BE2C (cell line): ENCODE data around the gene ADAMTS2.

Source experiments
- DNase-seq: peaks from one replicate; pipeline ENCODE4 v3.0.0-alpha.2; 2020
- H3K27me3 ChIP-seq: fragments of 250-450 bp; sonication (Bioruptor Pico); 2 replicates; pipeline ENCODE4 v1.5.1; 2020; ENCODE audit warnings: mild to moderate bottlenecking
- H3K36me3 ChIP-seq: fragments of 250-450 bp; sonication (Bioruptor Pico); 2 replicates; pipeline ENCODE4 v1.5.1; 2020; ENCODE audit warnings: mild to moderate bottlenecking
- H3K4me1 ChIP-seq: fragments of 250-450 bp; sonication (Bioruptor Pico); 2 replicates; pipeline ENCODE4 v1.5.1; 2020
- H3K4me3 ChIP-seq: 2 replicates; pipeline ENCODE4 v1.5.1; 2011; ENCODE audit warnings: low read depth, low read length
- H3K9me3 ChIP-seq: fragments of 250-450 bp; sonication (Bioruptor Pico); 2 replicates; pipeline ENCODE4 v1.5.1; 2020
- TF ChIP-seq, protein P1 (sequence below): IDR thresholded peaks from 2 replicates; pipeline ENCODE4 v1.5.1; 2012; ENCODE audit warnings: mild to moderate bottlenecking, low read depth, low read length

ADAMTS2 gene

DNA sequence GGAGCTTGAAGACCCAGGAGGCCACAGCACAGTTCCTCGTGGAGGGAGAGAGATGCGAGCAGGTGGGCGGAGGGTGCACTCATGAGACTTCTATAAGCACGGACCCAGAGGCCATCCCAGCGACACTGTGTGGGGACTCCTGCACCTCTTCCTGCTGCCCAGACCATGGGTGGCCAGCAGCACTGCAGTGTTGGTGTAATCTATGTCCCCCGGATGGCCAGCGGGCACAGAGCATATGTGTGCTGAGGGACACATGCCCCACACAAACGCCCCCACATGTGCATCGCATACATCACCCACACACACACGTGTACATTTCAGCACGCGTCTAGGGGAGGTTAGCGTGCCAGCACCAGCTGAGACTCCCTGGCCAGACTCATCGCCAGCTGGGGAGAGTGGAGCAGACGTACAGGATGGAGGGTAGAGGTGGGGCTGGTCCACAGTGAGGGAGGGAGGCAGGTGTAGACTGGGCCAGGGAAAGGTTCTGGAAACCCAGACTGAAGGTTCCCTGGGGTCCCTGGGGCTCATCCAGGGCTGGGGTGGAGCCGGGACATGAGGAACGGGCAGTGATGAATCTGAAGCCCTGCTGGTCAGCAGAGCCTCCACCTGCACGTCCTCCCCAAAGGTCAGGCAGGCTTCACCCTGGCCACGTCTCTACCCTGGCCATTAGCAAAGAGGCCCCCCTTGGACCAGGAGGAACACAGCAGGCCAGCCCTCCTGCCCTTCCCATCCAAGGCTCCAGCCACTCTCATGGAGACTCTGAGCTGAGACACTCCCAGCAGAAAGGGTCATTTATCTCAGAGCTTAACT, 27.6 kb downstream of the ADAMTS2 start:
- Histone ChIP-seq H3K36me3 (no peaks in the 10 kb centered on the region), H3K9me3 (no peaks in the 10 kb centered on the region)
- TF ChIP-seq, protein P1, sequence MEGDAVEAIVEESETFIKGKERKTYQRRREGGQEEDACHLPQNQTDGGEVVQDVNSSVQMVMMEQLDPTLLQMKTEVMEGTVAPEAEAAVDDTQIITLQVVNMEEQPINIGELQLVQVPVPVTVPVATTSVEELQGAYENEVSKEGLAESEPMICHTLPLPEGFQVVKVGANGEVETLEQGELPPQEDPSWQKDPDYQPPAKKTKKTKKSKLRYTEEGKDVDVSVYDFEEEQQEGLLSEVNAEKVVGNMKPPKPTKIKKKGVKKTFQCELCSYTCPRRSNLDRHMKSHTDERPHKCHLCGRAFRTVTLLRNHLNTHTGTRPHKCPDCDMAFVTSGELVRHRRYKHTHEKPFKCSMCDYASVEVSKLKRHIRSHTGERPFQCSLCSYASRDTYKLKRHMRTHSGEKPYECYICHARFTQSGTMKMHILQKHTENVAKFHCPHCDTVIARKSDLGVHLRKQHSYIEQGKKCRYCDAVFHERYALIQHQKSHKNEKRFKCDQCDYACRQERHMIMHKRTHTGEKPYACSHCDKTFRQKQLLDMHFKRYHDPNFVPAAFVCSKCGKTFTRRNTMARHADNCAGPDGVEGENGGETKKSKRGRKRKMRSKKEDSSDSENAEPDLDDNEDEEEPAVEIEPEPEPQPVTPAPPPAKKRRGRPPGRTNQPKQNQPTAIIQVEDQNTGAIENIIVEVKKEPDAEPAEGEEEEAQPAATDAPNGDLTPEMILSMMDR = no peak

DNA sequence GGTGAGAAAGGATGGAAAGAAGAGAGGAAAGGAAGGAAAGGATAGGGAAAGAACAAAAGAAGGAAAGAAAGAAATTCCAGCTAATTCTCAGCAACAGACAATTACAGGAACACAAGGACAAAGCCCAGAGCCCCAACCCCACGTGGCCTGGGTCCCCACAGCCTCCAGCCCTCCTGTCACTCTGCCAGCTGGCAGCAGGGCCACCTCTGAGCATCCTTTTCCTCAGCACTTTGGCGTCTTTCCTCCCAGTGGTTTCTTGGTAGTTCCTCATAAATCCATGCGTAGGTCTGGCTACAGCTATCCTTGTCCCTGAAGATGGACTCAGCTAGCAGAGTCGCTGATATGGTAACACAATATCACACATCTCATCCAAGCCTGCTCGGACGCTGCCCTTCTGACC, 28.3 kb downstream of the ADAMTS2 start:
- peak; percentile 0 for DNase-seq
- Histone ChIP-seq H3K4me1 (no peaks in the 10 kb centered on the region), H3K36me3 (no peaks in the 10 kb centered on the region), H3K4me3 (no peak overlapping the region), H3K27me3 (no peaks in the 10 kb centered on the region), H3K9me3 (no peaks in the 10 kb centered on the region)
- TF ChIP-seq, protein P1 = no peak

More for the DNA sequence above, 27.6 kb downstream of the ADAMTS2 start:
- DNase-seq = peak; percentile 3
- Histone ChIP-seq H3K27me3 (no peaks in the 10 kb centered on the region), H3K4me3 (no peak overlapping the region), H3K4me1 (no peaks in the 10 kb centered on the region)

DNA sequence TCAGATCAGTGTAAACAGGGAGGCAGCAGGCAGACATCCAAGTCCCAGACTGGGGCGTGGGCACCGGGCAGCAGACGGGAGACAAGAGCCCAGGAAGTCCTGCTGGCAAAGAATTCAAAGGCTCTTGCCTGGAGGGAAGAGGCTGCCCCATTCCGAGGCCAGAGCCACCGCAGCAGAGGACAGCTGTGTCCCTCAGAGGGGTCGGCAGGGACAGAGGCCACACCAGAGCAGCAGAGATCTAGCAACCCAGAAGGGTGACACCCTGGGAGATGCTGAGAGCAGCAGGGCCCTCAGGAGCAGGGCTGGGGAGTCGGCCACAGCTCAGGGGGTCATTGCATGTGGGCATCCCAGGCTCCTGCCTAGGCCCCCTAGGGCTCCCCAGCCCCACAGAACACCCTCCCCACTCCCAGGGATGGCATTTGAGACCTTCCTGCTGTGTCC, 29.1 kb downstream of the ADAMTS2 start:
- Histone ChIP-seq H3K27me3 (no peaks in the 10 kb centered on the region), H3K9me3 (no peaks in the 10 kb centered on the region), H3K4me1 (no peaks in the 10 kb centered on the region), H3K36me3 (no peaks in the 10 kb centered on the region), H3K4me3 (no peak overlapping the region)
- TF ChIP-seq, protein P1 = no peak
- peak; percentile 2 for DNase-seq

DNA sequence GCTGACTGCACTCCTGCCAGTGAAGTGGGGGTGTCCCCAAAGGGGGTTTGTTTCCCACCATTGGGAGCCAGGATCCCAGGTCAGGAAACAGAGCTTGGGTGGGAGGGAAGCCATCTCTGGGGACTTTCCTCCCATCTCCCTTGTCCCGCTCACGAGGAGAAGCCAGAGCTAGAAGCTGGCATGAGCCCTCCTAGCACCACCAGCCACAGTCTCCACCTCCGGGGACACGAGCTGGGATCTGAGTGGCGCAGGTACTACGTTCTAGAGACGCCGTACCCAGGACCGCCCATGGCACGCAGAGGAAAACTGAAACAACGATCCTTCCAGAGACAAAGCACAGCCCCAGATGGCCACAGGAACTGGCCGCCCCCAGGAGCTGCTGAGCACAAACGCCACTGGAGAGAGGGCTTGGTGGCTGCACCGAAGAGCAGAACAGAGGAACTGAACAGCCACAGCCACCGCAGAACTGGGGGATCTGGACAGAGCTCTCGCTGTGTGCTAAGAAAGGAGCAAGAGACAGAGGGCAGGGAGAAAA, 29.8 kb downstream of the ADAMTS2 start:
- no peaks in the 10 kb centered on the region for H3K4me1 ChIP-seq
- DNase-seq = no peak
- H3K36me3 ChIP-seq = no peaks in the 10 kb centered on the region
- H3K4me3 ChIP-seq = no peak overlapping the region
- H3K27me3 ChIP-seq = no peaks in the 10 kb centered on the region
- no peaks in the 10 kb centered on the region for H3K9me3 ChIP-seq
- TF ChIP-seq, protein P1 = no peak

DNA sequence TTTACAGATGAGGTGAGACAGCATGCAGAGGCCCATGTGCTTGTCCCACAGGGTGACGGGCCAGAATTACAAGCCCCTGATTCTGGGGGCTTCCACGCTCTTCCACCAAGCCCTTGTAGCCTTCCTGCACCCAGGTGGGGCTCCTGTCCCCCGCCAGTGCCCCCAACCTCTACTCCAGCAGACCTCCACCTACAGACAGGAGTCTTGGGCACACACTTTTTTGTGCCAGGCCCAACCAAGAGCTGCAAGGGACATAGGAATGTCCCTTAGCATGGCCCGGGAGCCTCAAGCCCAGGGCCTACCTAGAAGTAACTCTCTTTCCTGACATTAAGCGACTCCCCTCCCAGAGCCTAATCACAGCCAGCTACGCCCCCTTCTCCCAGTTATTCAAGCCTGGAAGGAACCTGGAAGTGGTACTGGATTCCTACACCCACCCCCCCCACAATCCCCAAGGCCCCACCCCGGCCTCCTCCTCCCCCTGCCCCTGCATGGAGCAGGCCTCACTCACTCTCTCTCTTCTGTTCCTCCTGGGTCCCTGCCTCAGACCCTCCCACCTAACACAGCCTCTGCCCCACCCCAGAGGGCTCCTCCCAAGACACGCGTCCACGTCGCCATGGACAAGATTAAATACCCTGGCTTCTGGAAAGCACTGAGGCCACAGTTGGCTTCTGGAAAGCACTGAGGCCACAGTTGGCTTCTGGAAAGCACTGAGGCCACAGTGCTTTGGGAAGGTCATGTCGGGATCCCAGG, 30.5 kb downstream of the ADAMTS2 start:
- Histone ChIP-seq H3K9me3 (no peaks in the 10 kb centered on the region), H3K4me3 (no peak overlapping the region), H3K27me3 (no peaks in the 10 kb centered on the region), H3K36me3 (no peaks in the 10 kb centered on the region), H3K4me1 (no peaks in the 10 kb centered on the region)
- TF ChIP-seq, protein P1 = no peak
- DNase-seq = no peak
